Smooth muscle cell of bladder (primary cell): ENCODE results near the gene ST3GAL5. TPM values are rescaled to one million over a fixed set of nuclear protein-coding genes. Genes with fewer than 3 reads are reported as not detected.

Experiments
- total RNA-seq: library from RNA; depleted of rRNA; stranded (reverse); fragments of >200 nt; gene quantifications from 2 replicates; pipeline ENCODE4 v1.2.3, GENCODE V29; 2014

ST3GAL5 gene
- total RNA-seq = 21.4 and 30.2 TPM in 2 replicates

DNA sequence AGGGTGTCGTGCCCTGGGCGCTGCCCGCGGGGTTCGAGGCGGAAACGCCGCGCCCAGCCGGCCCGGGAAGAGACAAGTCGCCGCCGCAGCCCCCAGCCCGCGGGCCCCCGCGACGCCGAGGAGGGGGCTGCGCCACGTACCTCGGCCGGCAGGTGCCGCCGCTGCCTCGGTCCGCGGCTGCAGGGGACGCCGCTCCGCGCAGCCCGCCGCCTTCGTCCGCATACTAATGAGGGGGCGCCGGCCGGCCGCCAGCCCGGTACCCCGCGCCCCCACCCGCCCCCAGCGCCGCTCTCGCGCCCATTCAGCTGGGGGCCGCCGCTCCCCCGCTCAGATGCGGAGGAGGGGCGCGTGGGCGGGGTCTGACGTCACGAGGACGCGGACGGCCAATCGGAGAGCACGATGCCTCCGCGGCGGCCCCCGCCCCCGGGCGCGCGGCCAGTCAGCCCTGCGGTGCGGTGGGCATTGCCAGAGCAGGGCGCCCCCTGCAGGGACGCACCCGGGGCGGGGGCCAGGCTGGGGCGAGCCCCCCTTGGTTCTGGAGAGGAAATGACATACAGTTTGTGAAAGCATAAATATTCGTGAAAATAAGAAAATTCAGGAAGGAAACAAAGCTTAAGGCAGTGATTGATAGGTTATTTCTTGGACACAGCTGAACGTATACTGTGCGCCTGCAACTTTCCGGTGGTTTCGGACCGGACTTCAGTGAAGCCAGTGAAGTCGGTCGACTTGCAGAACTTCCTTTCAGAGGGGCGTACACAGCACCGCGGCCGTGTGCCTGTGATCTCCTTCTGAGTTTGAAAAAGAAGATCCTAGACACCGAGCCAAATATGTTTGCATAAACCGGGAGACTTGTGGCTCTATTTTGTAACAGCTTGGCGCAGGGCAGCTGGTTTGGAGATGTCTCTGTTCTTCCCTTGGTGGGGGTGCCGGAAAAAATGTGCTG lies at the start of gene ST3GAL5:
Gene ST3GAL5 (minus strand): TSS at position 307 of the 943 bp plus-strand sequence. CDS start 85 bp downstream, at position 222.

Other genes starting within 250 kb of the ST3GAL5 start
- gene SFTPB, start 220.8 kb downstream of the ST3GAL5 start, total RNA-seq = not detected in 2 replicates
- not detected in 2 replicates for gene GNLY, start 194.6 kb downstream of the ST3GAL5 start, total RNA-seq
- gene ATOH8, start 135.0 kb downstream of the ST3GAL5 start, total RNA-seq = 29.3 and 72.5 TPM in 2 replicates
- gene POLR1A, start 216.9 kb upstream of the ST3GAL5 start, total RNA-seq = 8.4 and 9.5 TPM in 2 replicates
- gene PTCD3, start 217.2 kb upstream of the ST3GAL5 start, total RNA-seq = 72.7 and 76.2 TPM in 2 replicates